ENCODE data around the gene DCAKD.

Gene DCAKD

GRCh38 chr17:44998646-44999045 lies 52.8 kb downstream of the DCAKD start:
- DNase-seq, result no peak

- DNase-seq, result no peak
These were observed 53.5 kb downstream of the DCAKD start for GRCh38 chr17:44997733-44998520.

GRCh38 chr17:44996304-44996703 lies 55.1 kb downstream of the DCAKD start:
- no peak for DNase-seq

GRCh38 chr17:44995436-44996001 lies 55.9 kb downstream of the DCAKD start:
- no peak for DNase-seq

GRCh38 chr17:44992242-44992939 lies 59.0 kb downstream of the DCAKD start:
- DNase-seq, result no peak

GRCh38 chr17:44990994-44991393 lies 60.4 kb downstream of the DCAKD start:
- no peak for DNase-seq

GRCh38 chr17:44989552-44990138 lies 61.8 kb downstream of the DCAKD start:
- no peak for DNase-seq

GRCh38 chr17:44988044-44988942 lies 63.1 kb downstream of the DCAKD start:
- no peak for DNase-seq

- no peak for DNase-seq
These were observed 67.9 kb downstream of the DCAKD start for GRCh38 chr17:44983563-44983962.

- no peak for DNase-seq
These were observed 69.2 kb downstream of the DCAKD start for GRCh38 chr17:44982113-44982702.

- no peak for DNase-seq
These were observed 70.0 kb downstream of the DCAKD start for GRCh38 chr17:44981221-44981968.

- no peak for DNase-seq
These were observed 71.9 kb downstream of the DCAKD start for GRCh38 chr17:44979426-44979995.

GRCh38 chr17:44978807-44979206 lies 72.6 kb downstream of the DCAKD start:
- no peak for DNase-seq

- no peak for DNase-seq
These were observed 73.5 kb downstream of the DCAKD start for GRCh38 chr17:44977814-44978550.

- no peak for DNase-seq
These were observed 74.4 kb downstream of the DCAKD start for GRCh38 chr17:44977065-44977464.

GRCh38 chr17:44976206-44976605 lies 75.2 kb downstream of the DCAKD start:
- no peak for DNase-seq
